SK-N-SH (cell line): ENCODE data around the gene TMEM209. TPM values are rescaled to one million over a fixed set of nuclear protein-coding genes. Genes with fewer than 3 reads are reported as not detected.
"Not testable (repeated sequence)": the region's sequence is repeated elsewhere in the genome, so short reads cannot be mapped to it uniquely, and the experiment has no call there.

Experiments used
- CTCF ChIA-PET: fragments of 300-600, 350-600 bp; formaldehyde crosslinking; extraction: SDS; loops from one replicate; lab custom pipeline; 2021; lab: Yijun Ruan, JAX
- POLR2A ChIA-PET: fragments of 350-600 bp; sonication (Branson Sonifier 250); formaldehyde crosslinking; extraction: SDS; loops from one replicate; lab custom pipeline; 2020; ENCODE audit warnings: antibody characterized with exemption, inconsistent platforms; lab: Yijun Ruan, JAX
- DNase-seq: peaks from one replicate; pipeline ENCODE4 v3.0.0; 2012
- H2AFZ ChIP-seq: fragments of 200-600 bp; sonication (generic); 2 replicates; pipeline ENCODE4 v1.8.1; 2016; ENCODE audit warnings: antibody characterized with exemption, mild to moderate bottlenecking, low read depth
- H3F3A ChIP-seq: fragments of 200-600 bp; sonication (generic); replicated peaks from 2 replicates; pipeline ENCODE3; 2016; ENCODE audit warnings: antibody characterized with exemption, mild to moderate bottlenecking; ENCODE audit not compliant: insufficient read depth
- H3K27ac ChIP-seq, 2 experiments: fragments of 200-500 bp in 1 of 2; fragments of 200-600 bp in 1 of 2; sonication (Bioruptor generic) in 1 of 2; sonication (generic), shearing (Covaris generic) in 1 of 2; 2 replicates each; pipeline versions ENCODE4 v1.5.1 to v1.6.1; 2014 to 2016; ENCODE audit warnings: low read depth in 2 of 2, inconsistent platforms in 1 of 2, low read length in 1 of 2, mild to moderate bottlenecking in 1 of 2, mixed read lengths in 1 of 2
- H3K27me3 ChIP-seq: fragments of 200-600 bp; sonication (generic), shearing (Covaris generic); 2 replicates; pipeline ENCODE4 v1.6.1; 2016; ENCODE audit warnings: mixed run types; ENCODE audit not compliant: insufficient read depth
- H3K36me3 ChIP-seq, 2 experiments: fragments of 200-500 bp in 1 of 2; fragments of 200-600 bp in 1 of 2; sonication (Bioruptor generic) in 1 of 2; sonication (generic) in 1 of 2; replicated peaks in 1 of 2; 2 replicates each; pipeline versions ENCODE3 to v1.5.1; 2014 to 2016; ENCODE audit warnings: low read length in 1 of 2, mild to moderate bottlenecking in 1 of 2; ENCODE audit not compliant: insufficient read depth in 2 of 2, control insufficient read depth in 1 of 2
- H3K4me1 ChIP-seq, 2 experiments: fragments of 200-500 bp in 1 of 2; fragments of 200-600 bp in 1 of 2; sonication (Bioruptor generic) in 1 of 2; sonication (generic), shearing (Covaris generic) in 1 of 2; 2 replicates each; pipeline versions ENCODE4 v1.5.1 to v1.6.1; 2014 to 2016; ENCODE audit warnings: low read depth in 1 of 2, low read length in 1 of 2, mixed run types in 1 of 2; ENCODE audit not compliant: insufficient read depth in 2 of 2, control insufficient read depth in 1 of 2
- H3K4me2 ChIP-seq: fragments of 200-600 bp; sonication (generic), shearing (Covaris generic); 2 replicates; pipeline ENCODE4 v1.6.1; 2017; ENCODE audit warnings: mixed run types
- H3K4me3 ChIP-seq, 2 experiments: fragments of 200-500 bp in 1 of 2; fragments of 200-600 bp in 1 of 2; sonication (Bioruptor generic) in 1 of 2; sonication (generic), shearing (Covaris generic) in 1 of 2; 2 replicates each; pipeline versions ENCODE4 v1.5.1 to v1.8.1; 2014 to 2016; ENCODE audit warnings: low read depth in 2 of 2, inconsistent platforms in 1 of 2, low read length in 1 of 2, mild to moderate bottlenecking in 1 of 2, mixed read lengths in 1 of 2, moderate library complexity in 1 of 2
- H3K79me2 ChIP-seq: fragments of 200-600 bp; sonication (generic); 2 replicates; pipeline ENCODE4 v1.8.1; 2017; ENCODE audit warnings: mild to moderate bottlenecking; ENCODE audit not compliant: insufficient read depth
- H3K9ac ChIP-seq: fragments of 200-600 bp; sonication (generic); 2 replicates; pipeline ENCODE4 v1.6.1; 2017; ENCODE audit warnings: mixed run types
- H3K9me2 ChIP-seq: fragments of 200-600 bp; sonication (generic); 2 replicates; pipeline ENCODE4 v1.6.1; 2017; ENCODE audit warnings: mixed run types
- H3K9me3 ChIP-seq: fragments of 200-600 bp; sonication (generic); 2 replicates; pipeline ENCODE4 v1.6.1; 2017; ENCODE audit warnings: mixed run types, mild to moderate bottlenecking, moderate library complexity
- H4K20me1 ChIP-seq: fragments of 200-600 bp; sonication (generic); 2 replicates; pipeline ENCODE4 v1.6.1; 2017; ENCODE audit warnings: mild to moderate bottlenecking, mixed run types; ENCODE audit not compliant: insufficient read depth
- EZH2phosphoT487 ChIP-seq: fragments of 200-600 bp; sonication (generic); IDR thresholded peaks from 2 replicates; pipeline ENCODE4 v1.6.1; 2017; ENCODE audit warnings: low read depth, mixed run types, mild to moderate bottlenecking, antibody characterized with exemption, moderate library complexity, borderline replicate concordance
- FOSL2 ChIP-seq: IDR thresholded peaks from 2 replicates; pipeline ENCODE4 v1.4.0; 2012; ENCODE audit warnings: low read depth, mild to moderate bottlenecking, moderate library complexity, borderline replicate concordance
- GABPA ChIP-seq: IDR thresholded peaks from 2 replicates; pipeline ENCODE4 v1.4.0; 2012; ENCODE audit warnings: low read depth, mild to moderate bottlenecking
- REST ChIP-seq: IDR thresholded peaks from 2 replicates; pipeline ENCODE4 v1.6.1; 2012; ENCODE audit warnings: mild to moderate bottlenecking, low read depth, low read length, moderate library complexity
- SIN3A ChIP-seq: IDR thresholded peaks from 2 replicates; pipeline ENCODE4 v1.6.1; 2012; ENCODE audit warnings: low read depth, mild to moderate bottlenecking, low read length, moderate library complexity, borderline replicate concordance
- WGBS: methylation state at CpG from one replicate; pipeline ENCODE4 v1.1.6; 2017; ENCODE audit warnings: low lambda C conversion rate; 5-methylcytosine and 5-hydroxymethylcytosine counted together
- polyA plus RNA-seq, 3 experiments: library from polyadenylated mRNA; depleted of rRNA; stranded (reverse); fragments of >200 nt; gene quantifications; 2 replicates each; pipeline ENCODE4 v1.2.3, GENCODE V29; 2012

Gene TMEM209
- polyA plus RNA-seq, 1 of the 3 experiments (the other 2 are of a cell fraction): 14.9 TPM

DNA sequence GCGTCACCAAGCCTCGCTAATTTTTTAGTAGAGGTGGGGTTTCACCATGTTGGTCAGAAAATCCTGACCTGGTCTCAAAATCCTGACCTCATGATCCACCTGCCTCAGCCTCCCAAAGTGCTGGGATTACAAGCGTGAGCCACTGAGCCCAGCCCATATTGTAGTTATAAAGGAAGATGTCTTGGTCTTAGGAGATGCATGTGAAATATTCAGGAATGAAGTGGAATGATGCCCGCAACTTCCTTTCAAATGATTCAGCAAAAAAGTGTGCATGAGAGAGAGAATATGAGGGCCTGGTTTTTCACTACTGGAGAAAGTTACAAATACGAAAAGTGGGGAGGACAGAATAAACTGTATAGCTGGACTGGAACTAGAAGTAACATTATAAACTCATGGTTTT is 15.9 kb downstream of the TMEM209 start (continued):
- TF ChIP-seq REST: no peak
- no peak for TF ChIP-seq FOSL2

GRCh38 chr7:130187360-130187759 is 17.8 kb downstream of the TMEM209 start:
- H3K4me1 ChIP-seq: no peaks in the 10 kb centered on the region
- no peak overlapping the region for H3K4me2 ChIP-seq
- no peak overlapping the region for H3K4me3 ChIP-seq
- no peaks in the 10 kb centered on the region for H3K9me2 ChIP-seq
- H3K9me3 ChIP-seq: no peaks in the 10 kb centered on the region
- POLR2A ChIA-PET: no interaction called here
- CTCF ChIA-PET: interaction anchor here (0.7 kb wide), 1 partner anchor 242 kb away, joined by 3 read pairs; no protein-coding TSS in a partner anchor
- H3K27ac ChIP-seq: no peak overlapping the region
- H3F3A ChIP-seq: no peaks in the 10 kb centered on the region
- no peaks in the 10 kb centered on the region for H4K20me1 ChIP-seq
- no peak for DNase-seq
- H3K27me3 ChIP-seq: no peaks in the 10 kb centered on the region
- TF ChIP-seq EZH2phosphoT487: no peak
- TF ChIP-seq GABPA: no peak
- no peak overlapping the region for H2AFZ ChIP-seq
- peaks cover 46% of the 10 kb centered on the region in 2 experiments for H3K36me3 ChIP-seq
- WGBS: 96% methylated on average over 2 of the region's 2 CpGs
- no peak overlapping the region for H3K9ac ChIP-seq
- peaks cover 4% of the 10 kb centered on the region; the same call in 1 of the 2 replicates for H3K79me2 ChIP-seq

DNA sequence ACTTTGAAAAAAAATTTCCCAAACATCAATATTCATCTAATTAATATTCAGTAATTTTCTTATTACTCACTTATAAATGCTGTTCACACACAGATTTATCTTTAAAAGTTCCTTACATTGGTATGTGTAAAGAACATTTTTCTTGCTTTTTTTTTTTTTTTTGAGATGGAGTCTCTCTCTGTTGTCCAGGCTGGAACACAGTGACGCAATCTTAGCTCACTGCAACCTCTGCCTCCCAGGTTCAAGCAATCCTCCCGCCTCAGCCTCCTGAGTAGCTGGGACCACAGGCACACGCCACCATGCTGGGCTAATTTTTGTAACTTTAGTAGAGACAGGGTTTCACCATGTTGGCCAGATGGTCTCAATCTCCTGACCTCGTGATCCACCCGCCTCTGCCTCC is 20.9 kb downstream of the TMEM209 start:
- H3K79me2 ChIP-seq, H3K9me2 ChIP-seq, H4K20me1 ChIP-seq, H3K4me3 ChIP-seq, H3K4me1 ChIP-seq, H3F3A ChIP-seq, DNase-seq, H3K4me2 ChIP-seq, POLR2A ChIA-PET, H3K27ac ChIP-seq, H3K27me3 ChIP-seq, H3K9me3 ChIP-seq, H2AFZ ChIP-seq, H3K9ac ChIP-seq: not testable (repeated sequence)
- WGBS: 90% methylated on average over 5 of the region's 5 CpGs
- peaks cover 43 to 47% of the 10 kb centered on the region in 2 experiments for H3K36me3 ChIP-seq
- CTCF ChIA-PET: interaction anchor here (0.9 to 3.7 kb wide), 3 partner anchors 32 to 112 kb away, joined by 3 to 13 read pairs (median 5); no protein-coding TSS in a partner anchor

DNA sequence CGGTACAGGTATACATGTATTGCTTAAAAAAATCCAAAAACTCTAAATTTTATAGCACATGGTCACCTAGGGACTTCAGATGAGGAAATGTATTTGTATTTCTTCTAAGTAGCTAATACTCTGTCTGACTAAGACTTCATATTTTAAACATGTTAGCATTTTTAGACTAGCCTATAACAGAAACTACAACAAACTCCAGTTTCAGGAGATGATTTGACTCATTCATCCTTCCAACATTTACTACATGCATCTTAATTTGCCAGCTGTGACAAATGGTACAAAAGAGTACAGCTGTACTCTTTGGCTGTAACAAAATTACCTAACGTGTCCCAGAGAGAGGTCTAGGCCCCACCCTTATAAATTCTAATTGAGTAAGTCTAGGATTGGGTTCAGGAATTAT is 22.2 kb downstream of the TMEM209 start:
- H3K36me3 ChIP-seq: peaks cover 43 to 51% of the 10 kb centered on the region in 2 experiments
- H3K4me3 ChIP-seq: no peak overlapping the region
- no peaks in the 10 kb centered on the region for H3K4me1 ChIP-seq
- POLR2A ChIA-PET: interaction anchor here (0.6 kb wide), 1 partner anchor 14 kb away, joined by 3 read pairs; no protein-coding TSS in a partner anchor
- no peak for DNase-seq
- H3K9me3 ChIP-seq: no peaks in the 10 kb centered on the region
- no peak overlapping the region for H3K27ac ChIP-seq
- no peaks in the 10 kb centered on the region for H3K9me2 ChIP-seq
- no peaks in the 10 kb centered on the region for H3F3A ChIP-seq
- no peaks in the 10 kb centered on the region for H3K79me2 ChIP-seq
- 93% methylated on average over 2 of the region's 2 CpGs for WGBS
- CTCF ChIA-PET: interaction anchor here (1.0 to 3.7 kb wide), 3 partner anchors 11 to 111 kb away, joined by 3 to 13 read pairs (median 7); partner anchors contain the start of gene TMEM209
- H3K9ac ChIP-seq: no peak overlapping the region
- no peaks in the 10 kb centered on the region for H4K20me1 ChIP-seq
- H2AFZ ChIP-seq: no peak overlapping the region
- H3K27me3 ChIP-seq: no peaks in the 10 kb centered on the region
- no peak for TF ChIP-seq SIN3A
- TF ChIP-seq, all 33 proteins: peak for 0
- no peak overlapping the region for H3K4me2 ChIP-seq
